Activated naive CD8-positive, alpha-beta T cell (primary cell): ENCODE data around the gene MLKL.

ENCODE experiments used
- H3K27ac Mint-ChIP-seq: one replicate; pipeline ENCODE4 v1.8.0; 2021; ENCODE audit warnings: mixed read lengths
- H3K27me3 Mint-ChIP-seq: one replicate; pipeline ENCODE4 v1.8.0; 2021; ENCODE audit warnings: mixed read lengths
- H3K36me3 Mint-ChIP-seq: one replicate; pipeline ENCODE4 v1.8.0; 2021; ENCODE audit warnings: mixed read lengths
- H3K4me1 Mint-ChIP-seq: one replicate; pipeline ENCODE4 v1.8.0; 2021; ENCODE audit warnings: low read depth, mixed read lengths
- H3K4me3 Mint-ChIP-seq: one replicate; pipeline ENCODE4 v1.8.0; 2021; ENCODE audit warnings: mild to moderate bottlenecking, mixed read lengths
- H3K9me3 Mint-ChIP-seq: one replicate; pipeline ENCODE4 v1.8.0; 2021; ENCODE audit warnings: low read depth, mixed read lengths

Gene MLKL

DNA sequence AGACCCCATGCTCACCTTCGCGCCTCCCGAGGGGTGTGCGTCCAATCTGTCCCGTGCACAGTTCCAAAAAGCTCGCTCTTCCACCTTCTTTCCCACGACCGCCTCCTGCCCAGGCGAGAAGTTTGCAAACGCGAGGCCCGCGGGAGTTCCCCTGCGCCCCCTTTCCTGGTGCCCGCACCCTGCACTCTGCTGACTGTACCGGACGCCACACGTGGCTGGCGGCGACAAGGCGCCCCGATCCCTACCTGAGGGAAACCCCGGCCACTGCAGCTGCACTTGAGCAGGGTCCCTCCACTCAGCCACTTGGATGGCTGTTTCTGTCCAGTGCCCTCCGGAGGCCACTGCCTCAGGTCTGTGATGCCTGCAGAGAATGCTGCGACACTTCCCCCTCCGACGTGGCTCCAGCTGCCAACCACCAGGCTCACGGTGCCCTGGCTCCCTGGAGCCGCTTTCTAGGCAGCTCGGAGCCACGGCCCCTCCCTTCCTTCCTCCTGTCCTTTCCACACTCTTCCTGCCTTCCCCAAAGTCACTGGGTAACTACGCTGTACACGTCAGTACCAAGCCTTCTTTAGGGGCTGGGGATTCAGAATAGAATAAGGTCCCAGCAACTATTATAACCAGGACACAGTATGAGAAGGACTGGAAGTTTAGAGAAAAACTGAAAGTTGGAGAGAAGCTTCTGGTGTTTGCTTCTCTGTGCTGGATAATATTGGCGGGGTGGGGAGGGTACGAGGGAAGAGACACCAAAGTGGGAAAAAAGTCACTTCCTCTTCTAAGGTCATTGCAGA is at the start of gene MLKL:
Gene MLKL, minus strand, starts transcription at position 425 of the 788 bp plus-strand sequence. CDS start 5,105 bp downstream, outside the sequence.
- peak within 1 kb of the TSS; percentile 99 for H3K27ac Mint-ChIP-seq
- peaks cover 56% of the 10 kb centered on the region for H3K4me1 Mint-ChIP-seq
- H3K27me3 Mint-ChIP-seq, result no peaks in the 10 kb centered on the region
- no peaks in the 10 kb centered on the region for H3K9me3 Mint-ChIP-seq
- H3K36me3 Mint-ChIP-seq, result peaks cover 4% of the 10 kb centered on the region
- H3K4me3 Mint-ChIP-seq, result peak within 1 kb of the TSS; percentile 99

DNA sequence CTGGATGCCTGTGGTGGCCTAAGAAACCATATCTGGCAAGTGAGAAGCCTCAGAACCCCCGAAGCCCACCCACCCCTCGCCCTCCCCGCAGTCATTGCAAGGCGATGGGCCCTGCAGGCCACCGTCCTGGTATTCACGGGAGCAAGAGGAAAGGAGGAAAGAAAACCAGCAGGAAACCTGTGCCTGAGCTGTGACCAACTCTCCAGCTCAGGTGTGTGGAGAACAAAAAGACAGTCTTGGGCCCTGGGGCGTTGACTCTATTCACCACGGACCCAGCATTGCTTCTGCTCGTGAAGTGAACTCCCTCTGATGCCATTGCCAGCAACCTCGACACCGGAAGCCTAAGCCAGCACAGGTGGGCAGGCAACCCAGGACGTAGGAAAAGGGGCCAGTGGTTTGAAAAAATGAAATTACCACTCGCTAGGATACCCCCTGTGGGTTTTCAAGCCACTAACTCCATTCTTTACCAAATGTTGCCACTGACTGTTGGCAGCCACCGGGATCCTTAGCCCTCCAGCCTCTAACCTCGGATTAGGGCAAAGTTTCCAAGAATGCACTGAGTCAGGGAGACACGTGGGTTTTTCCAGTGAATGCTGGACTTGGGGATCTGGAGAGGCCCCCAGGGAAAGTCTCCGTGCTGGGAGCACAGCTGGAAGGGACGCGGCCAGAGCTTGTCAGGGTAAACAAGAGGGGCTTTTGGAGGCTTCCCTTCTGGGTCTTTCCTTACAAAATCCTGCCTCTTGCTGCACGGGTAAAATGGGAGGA is 48.8 kb upstream of the MLKL start:
- Mint-ChIP-seq H3K36me3 (no peaks in the 10 kb centered on the region), H3K27ac (no peak overlapping the region), H3K4me1 (no peaks in the 10 kb centered on the region), H3K9me3 (no peaks in the 10 kb centered on the region), H3K4me3 (no peak overlapping the region), H3K27me3 (no peaks in the 10 kb centered on the region)

DNA sequence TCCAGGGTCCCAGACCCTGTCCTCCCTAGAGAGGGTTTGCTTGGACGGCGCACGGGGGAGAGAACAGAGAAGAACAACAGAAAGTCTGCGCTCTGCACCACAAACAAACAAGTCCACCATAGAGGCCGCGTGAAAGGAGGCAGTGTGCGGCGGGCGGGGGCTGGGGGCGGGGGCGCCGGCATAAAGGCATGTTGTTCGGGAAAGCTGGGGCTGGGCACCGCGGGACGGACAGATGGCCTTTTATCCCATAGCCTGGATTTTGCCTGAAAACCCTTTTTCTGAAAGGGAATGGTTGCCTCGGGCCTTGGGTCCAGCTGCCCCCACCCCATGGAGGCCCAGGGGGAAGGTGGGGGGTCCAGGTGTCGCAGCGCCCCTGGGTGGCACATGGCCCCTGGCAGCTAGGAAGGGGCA is 48.0 kb upstream of the MLKL start:
- H3K4me3 Mint-ChIP-seq, result no peak overlapping the region
- H3K27ac Mint-ChIP-seq, result no peak overlapping the region
- H3K9me3 Mint-ChIP-seq, result no peaks in the 10 kb centered on the region
- no peaks in the 10 kb centered on the region for H3K4me1 Mint-ChIP-seq
- no peaks in the 10 kb centered on the region for H3K27me3 Mint-ChIP-seq
- no peaks in the 10 kb centered on the region for H3K36me3 Mint-ChIP-seq

DNA sequence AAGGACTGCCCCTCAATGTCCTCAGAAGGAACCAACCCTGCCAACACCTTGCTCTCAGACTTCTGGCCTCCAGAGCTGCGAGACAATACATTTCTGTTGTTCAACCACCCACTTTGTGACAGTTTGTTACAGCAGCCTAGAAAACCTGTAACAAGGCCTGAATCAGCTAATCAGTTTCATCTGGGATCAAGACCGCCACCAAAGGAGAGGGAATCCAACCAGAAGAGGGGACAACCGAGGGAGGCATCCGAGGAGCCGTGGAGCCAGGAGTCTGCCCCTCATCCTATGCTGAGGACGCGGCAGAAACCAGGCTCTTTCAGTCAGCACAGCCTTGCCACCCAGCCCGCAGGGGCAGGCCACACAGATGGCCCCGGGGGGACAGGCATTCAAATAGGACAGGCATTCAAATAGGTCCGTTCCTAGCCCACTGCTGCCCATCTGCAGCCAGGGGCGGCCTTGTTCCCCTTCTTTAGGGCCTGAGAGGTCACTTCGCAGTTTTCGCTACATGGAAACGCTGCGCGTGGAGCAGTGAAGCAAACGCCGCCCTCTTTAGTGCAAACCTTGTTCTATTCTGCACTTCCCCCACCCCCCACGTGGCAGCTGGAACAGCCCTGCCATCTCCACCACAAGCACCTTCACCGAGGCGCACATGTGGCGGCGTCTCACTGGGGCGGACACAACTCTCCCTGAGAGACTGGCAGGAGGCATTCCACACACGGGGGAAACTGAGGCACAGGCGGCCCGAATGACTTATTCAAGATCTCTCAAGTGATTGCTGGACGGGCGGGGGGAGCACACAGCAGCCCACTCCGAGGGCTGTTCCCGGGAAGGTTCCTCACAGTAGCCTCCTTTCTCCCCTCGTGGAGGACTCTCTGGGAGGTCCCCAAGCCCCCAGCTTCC is 47.3 kb upstream of the MLKL start:
- Mint-ChIP-seq H3K4me1 (no peaks in the 10 kb centered on the region), H3K36me3 (no peaks in the 10 kb centered on the region), H3K4me3 (no peak overlapping the region), H3K27me3 (no peaks in the 10 kb centered on the region), H3K9me3 (no peaks in the 10 kb centered on the region), H3K27ac (no peak overlapping the region)

DNA sequence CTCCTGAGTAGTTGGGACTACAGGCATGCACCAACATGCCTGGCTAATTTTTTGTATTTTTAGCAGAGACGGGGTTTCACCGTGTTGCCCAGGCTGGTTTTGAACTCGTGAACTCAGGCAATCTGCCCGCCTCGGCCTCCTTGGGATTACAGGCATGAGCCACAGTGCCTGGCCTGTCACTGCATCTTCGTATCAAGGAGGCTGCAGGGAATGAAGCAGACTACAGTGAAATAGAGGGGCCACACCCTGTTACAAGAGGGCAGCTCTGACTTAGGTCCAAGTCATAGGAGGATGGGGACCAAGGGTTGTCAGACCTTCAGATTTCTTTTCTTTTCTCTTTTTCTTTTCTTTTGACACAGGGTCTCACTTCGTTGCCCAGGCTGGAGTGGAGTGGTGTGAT is 45.3 kb upstream of the MLKL start:
- no peak overlapping the region for H3K27ac Mint-ChIP-seq
- H3K4me1 Mint-ChIP-seq, result no peaks in the 10 kb centered on the region
- H3K4me3 Mint-ChIP-seq, result no peak overlapping the region
- no peaks in the 10 kb centered on the region for H3K9me3 Mint-ChIP-seq
- no peaks in the 10 kb centered on the region for H3K36me3 Mint-ChIP-seq
- H3K27me3 Mint-ChIP-seq, result no peaks in the 10 kb centered on the region

DNA sequence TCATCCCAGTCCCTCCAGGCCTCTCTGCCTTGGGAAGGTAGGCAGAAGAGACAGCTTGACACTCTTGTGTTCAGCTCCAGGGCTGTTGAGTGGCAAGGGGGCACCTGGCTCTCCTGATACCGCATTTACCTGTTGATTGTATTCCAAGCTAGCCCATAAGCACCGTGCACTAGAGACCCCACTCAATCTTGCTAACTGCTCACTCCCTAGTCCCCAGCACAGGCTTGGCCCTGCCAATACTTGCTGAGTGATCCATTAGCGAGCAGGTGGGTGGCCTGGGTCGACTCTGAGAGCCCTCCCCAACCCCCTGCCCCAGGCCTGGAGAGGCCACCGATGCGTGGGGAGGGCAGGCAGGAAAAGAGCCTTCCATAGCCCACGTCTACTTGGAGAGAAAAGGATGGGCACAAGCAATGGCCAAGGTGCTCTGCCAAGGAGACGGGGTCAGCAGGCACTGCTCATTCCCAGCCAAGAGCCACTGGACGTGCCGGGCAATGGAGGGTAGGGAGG is 44.5 kb upstream of the MLKL start:
- Mint-ChIP-seq H3K27ac (no peak overlapping the region), H3K36me3 (no peaks in the 10 kb centered on the region), H3K9me3 (no peaks in the 10 kb centered on the region), H3K4me1 (no peaks in the 10 kb centered on the region), H3K27me3 (no peaks in the 10 kb centered on the region), H3K4me3 (no peak overlapping the region)

DNA sequence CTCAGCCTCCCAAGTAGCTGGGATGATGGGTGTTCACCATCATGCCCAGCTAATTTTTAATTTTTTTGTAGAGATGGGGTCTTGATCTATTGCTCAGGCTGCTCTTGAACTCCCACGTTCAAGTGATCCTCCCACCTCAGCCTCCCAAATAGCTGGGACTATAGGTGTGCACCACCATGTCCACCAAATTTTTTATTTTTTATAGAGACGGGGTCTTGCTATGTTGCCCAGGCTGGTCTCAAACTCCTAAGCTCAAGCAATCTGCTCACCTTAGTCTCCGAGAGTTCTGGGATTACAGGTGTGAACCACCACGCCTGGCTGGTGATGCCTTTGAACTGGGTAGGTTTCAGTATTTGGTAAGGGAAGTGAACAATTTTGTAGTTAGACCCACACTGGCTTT is 43.9 kb upstream of the MLKL start:
- Mint-ChIP-seq H3K9me3 (no peaks in the 10 kb centered on the region), H3K27ac (no peak overlapping the region), H3K36me3 (no peaks in the 10 kb centered on the region), H3K4me3 (no peak overlapping the region), H3K27me3 (no peaks in the 10 kb centered on the region), H3K4me1 (no peaks in the 10 kb centered on the region)

DNA sequence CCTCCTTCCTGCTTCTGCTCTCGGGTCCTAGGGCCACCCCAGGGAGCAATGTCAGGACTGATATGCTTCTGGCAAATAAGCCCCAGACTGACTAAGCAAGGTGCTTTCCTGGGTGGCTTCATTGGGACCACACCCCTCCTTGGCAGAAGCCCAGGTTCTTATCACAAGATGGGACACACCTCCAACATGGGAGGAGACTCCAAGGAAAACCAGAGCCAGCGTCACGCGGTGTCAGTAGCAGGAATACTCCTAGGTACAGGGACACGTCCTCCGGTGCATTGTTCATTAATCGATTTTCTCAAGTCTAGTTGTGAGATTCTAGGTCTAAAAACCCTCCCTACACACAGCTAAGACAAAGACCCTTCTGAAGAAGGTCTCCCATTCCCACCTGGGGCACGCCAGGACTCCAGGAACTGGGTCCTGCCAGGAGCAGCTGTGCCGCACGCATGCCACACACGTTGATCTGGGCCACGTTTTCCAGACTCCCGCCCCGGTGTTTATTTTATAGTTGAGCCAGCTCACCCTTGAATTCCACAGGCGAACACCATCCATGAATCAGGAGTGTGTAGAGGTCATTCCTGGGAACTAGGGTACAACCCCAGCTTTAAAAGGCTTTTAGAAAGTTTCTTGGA is 43.1 kb upstream of the MLKL start:
- Mint-ChIP-seq H3K27me3 (no peaks in the 10 kb centered on the region), H3K9me3 (no peaks in the 10 kb centered on the region), H3K4me3 (no peak overlapping the region), H3K4me1 (no peaks in the 10 kb centered on the region), H3K27ac (no peak overlapping the region), H3K36me3 (no peaks in the 10 kb centered on the region)

DNA sequence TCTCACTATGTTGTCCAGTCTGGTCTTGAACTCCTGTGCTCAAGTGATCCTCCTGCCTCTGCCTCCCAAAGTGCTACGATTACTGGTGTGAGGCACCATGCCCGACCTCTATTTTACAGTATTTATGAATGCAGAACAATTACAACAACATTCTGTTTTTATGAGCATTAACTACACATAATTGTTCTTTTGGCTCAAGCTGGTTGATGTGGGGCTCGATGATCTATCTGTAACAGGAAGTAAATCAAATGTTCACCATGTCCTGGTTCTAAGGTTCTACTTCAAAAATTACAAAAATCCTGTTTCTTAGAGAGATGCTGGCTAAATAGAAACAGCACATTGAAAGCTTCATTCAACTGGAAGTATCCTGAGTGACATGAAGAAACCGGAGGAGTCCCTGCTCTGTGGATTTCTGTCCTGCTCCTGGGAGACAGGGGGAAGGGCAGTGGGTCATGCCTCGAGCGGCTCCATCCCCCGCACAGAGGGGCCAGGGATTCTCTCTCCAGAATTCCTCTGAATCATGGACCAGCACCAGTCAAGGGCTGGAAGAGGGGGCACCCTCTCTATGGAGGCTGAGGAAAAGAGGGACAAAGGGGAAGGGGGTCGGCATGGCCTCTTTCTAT is 42.5 kb upstream of the MLKL start:
- H3K4me1 Mint-ChIP-seq, result no peaks in the 10 kb centered on the region
- no peaks in the 10 kb centered on the region for H3K36me3 Mint-ChIP-seq

DNA sequence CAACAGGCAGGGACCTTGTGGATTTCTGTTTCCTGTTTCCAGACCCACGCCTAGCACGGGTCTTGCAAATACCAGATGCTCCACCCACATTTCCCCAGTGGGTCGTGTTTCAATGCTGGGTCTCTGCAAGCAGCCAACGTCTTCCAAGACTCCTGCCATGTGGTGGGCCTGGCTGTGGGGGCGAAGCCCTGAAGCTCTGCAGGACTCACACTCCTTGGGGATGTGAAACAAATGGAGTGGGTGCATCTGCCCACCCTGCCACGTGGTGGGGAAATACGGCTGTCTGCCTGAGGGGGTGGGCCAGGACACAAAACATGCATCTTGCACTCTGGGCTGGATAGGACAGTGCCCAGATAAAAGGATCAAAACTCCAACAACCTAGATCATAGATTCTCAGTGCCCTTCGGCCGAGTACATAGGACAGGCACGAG is 41.4 kb upstream of the MLKL start:
- no peaks in the 10 kb centered on the region for H3K36me3 Mint-ChIP-seq
- no peak overlapping the region for H3K27ac Mint-ChIP-seq
- no peaks in the 10 kb centered on the region for H3K4me1 Mint-ChIP-seq
- no peaks in the 10 kb centered on the region for H3K9me3 Mint-ChIP-seq
- H3K4me3 Mint-ChIP-seq, result no peak overlapping the region
- H3K27me3 Mint-ChIP-seq, result no peaks in the 10 kb centered on the region

More for the DNA sequence above, 42.5 kb upstream of the MLKL start:
- H3K9me3 Mint-ChIP-seq, result no peaks in the 10 kb centered on the region
- H3K4me3 Mint-ChIP-seq, result no peak overlapping the region
- no peak overlapping the region for H3K27ac Mint-ChIP-seq
- H3K27me3 Mint-ChIP-seq, result no peaks in the 10 kb centered on the region

DNA sequence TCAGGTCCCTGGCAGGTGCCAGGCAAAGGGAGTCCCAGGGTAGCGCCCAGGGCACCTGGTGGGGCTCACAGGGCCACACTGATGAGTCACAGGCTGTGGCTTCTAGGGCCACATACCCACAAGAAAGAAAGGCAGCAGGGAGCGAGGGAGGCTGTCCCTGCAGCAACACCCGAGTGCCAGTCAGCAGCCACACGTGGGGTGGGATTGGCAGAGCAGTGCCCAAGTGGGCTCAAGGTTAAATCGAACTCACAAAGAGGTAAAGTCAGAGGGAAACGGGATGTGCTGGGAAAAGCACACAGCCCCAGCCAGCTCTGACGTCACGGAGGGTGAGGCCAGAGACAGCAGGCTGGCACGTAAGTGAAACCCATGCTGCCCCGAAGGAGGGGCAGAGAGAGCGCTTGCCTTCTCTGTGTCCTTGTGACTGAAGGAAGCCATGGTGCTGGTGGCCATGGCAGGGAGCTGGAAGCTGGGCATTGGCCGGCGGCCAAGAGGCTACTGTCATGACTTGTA is 40.2 kb upstream of the MLKL start:
- H3K4me1 Mint-ChIP-seq, result no peaks in the 10 kb centered on the region
- H3K9me3 Mint-ChIP-seq, result no peaks in the 10 kb centered on the region
- no peak overlapping the region for H3K4me3 Mint-ChIP-seq
- no peaks in the 10 kb centered on the region for H3K27me3 Mint-ChIP-seq
- no peaks in the 10 kb centered on the region for H3K36me3 Mint-ChIP-seq
- H3K27ac Mint-ChIP-seq, result no peak overlapping the region

DNA sequence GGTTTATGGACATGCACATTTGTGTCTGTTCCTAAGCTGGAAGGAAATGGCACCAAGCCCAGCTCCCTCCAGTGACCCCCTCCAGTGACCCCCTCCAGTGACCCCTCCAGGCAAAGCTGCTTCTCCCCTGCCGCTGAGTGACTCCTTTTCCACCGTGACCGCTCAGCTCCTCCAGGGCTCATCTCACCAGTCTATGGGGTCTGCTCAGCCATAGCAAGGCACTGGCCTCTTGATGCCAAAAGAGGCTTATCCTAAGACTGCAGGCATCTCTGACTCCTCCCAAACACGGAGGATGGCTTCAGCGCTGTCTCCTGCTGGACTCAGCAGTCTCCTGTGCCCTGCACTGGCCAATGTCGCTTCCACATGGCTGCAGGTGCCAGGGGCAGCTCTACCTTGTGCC is 38.6 kb upstream of the MLKL start:
- Mint-ChIP-seq H3K27me3 (no peaks in the 10 kb centered on the region), H3K36me3 (no peaks in the 10 kb centered on the region), H3K4me3 (no peak overlapping the region), H3K4me1 (no peaks in the 10 kb centered on the region), H3K27ac (no peak overlapping the region), H3K9me3 (no peaks in the 10 kb centered on the region)

DNA sequence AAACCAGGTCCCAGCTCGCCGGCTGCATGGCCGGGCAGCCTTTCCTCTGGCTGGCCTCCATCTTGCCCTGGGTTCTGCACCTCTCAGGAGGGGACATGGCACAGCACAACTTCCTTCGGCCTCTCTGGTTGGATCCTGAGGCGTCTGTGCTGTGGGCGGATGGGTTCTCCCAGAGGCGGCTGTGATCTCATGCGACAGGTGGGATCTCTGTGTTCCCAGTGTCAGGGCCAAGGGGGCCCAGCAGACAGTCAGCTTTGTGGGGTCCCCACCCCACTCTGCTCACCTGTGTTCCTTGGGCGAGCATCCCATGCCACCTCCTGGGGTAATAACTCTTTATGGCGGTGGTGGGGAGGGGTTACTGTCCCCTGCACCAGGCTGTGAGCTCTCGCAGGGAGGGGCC is 38.2 kb upstream of the MLKL start:
- Mint-ChIP-seq H3K27ac (no peak overlapping the region), H3K27me3 (no peaks in the 10 kb centered on the region), H3K4me1 (no peaks in the 10 kb centered on the region), H3K36me3 (no peaks in the 10 kb centered on the region), H3K4me3 (no peak overlapping the region), H3K9me3 (no peaks in the 10 kb centered on the region)

DNA sequence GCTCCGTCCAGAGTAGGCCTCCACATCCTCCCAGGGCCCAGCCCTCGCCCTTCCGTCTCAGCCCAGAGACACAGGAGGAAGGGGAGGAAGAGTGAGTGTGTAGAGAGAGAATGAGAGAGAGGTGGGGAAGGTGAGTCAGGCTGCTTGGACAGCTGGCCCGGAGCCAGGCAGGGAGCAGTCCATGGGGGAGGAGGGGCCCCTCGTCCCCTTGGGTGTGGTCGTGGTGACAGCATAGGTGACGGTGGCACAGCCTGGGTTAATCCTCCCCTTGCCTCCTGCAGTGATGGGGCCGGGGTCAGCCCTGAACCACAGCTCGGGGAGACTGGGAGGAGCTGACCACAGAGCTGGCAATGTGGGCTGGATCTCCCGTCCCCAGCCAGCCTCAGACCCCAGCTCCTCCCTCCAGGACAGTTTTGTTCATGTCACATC is 37.5 kb upstream of the MLKL start:
- Mint-ChIP-seq H3K27me3 (no peaks in the 10 kb centered on the region), H3K9me3 (no peaks in the 10 kb centered on the region), H3K4me3 (no peak overlapping the region), H3K27ac (no peak overlapping the region), H3K36me3 (no peaks in the 10 kb centered on the region), H3K4me1 (no peaks in the 10 kb centered on the region)
